HUES6 (cell line): ENCODE measurements around the gene PVRIG.
"Not testable (repeated sequence)": the region's sequence is repeated elsewhere in the genome, so short reads cannot be mapped to it uniquely, and the experiment has no call there.

ENCODE experiments used
- H3K27ac ChIP-seq: 2 replicates; pipeline ENCODE4 v1.7.0; 2013; ENCODE audit warnings: low read depth, mild to moderate bottlenecking, low read length, inconsistent platforms
- H3K27me3 ChIP-seq: 2 replicates; pipeline ENCODE4 v1.6.1; 2013; ENCODE audit warnings: low read length; ENCODE audit not compliant: control insufficient read depth, insufficient read depth
- H3K36me3 ChIP-seq: 2 replicates; pipeline ENCODE4 v1.6.1; 2013; ENCODE audit warnings: low read length; ENCODE audit not compliant: control insufficient read depth, insufficient read depth
- H3K4me1 ChIP-seq: 2 replicates; pipeline ENCODE4 v1.6.1; 2013; ENCODE audit warnings: low read length; ENCODE audit not compliant: control insufficient read depth, insufficient read depth
- H3K4me3 ChIP-seq: 2 replicates; pipeline ENCODE4 v1.5.1; 2013; ENCODE audit warnings: low read depth, low read length
- H3K9ac ChIP-seq: one replicate; pipeline ENCODE4 v1.6.1; 2013; ENCODE audit warnings: mild to moderate bottlenecking, low read length
- H3K9me3 ChIP-seq: 2 replicates; pipeline ENCODE4 v1.6.1; 2013; ENCODE audit warnings: low read depth, low read length; ENCODE audit not compliant: control insufficient read depth, insufficient read depth

Gene PVRIG

GRCh38 chr7:100243385-100243784 lies 23.6 kb downstream of the PVRIG start:
- H3K27me3 ChIP-seq, H3K27ac ChIP-seq, H3K9ac ChIP-seq, H3K9me3 ChIP-seq, H3K36me3 ChIP-seq, H3K4me3 ChIP-seq: not testable (repeated sequence)
- peaks cover 15% of the 10 kb centered on the region for H3K4me1 ChIP-seq

- peaks cover 19% of the 10 kb centered on the region for H3K4me1 ChIP-seq
- not testable (repeated sequence) for H3K36me3 ChIP-seq, H3K9me3 ChIP-seq, H3K27ac ChIP-seq, H3K9ac ChIP-seq, H3K4me3 ChIP-seq, H3K27me3 ChIP-seq
These were observed 25.3 kb downstream of the PVRIG start for GRCh38 chr7:100244988-100245605.

- not testable (repeated sequence) for H3K27me3 ChIP-seq, H3K4me3 ChIP-seq, H3K27ac ChIP-seq, H3K9ac ChIP-seq, H3K9me3 ChIP-seq, H3K36me3 ChIP-seq
- peaks cover 19% of the 10 kb centered on the region for H3K4me1 ChIP-seq
These were observed 26.5 kb downstream of the PVRIG start for GRCh38 chr7:100246121-100246864.

- Histone ChIP-seq H3K4me1 (peaks cover 19% of the 10 kb centered on the region), H3K27ac (peak overlapping the region; percentile 80; the same call in 1 of the 2 replicates)
- not testable (repeated sequence) for H3K4me3 ChIP-seq, H3K9me3 ChIP-seq, H3K27me3 ChIP-seq, H3K9ac ChIP-seq, H3K36me3 ChIP-seq
These were observed 27.1 kb downstream of the PVRIG start for GRCh38 chr7:100246865-100247137.

GRCh38 chr7:100247152-100247757 lies 27.5 kb downstream of the PVRIG start:
- Histone ChIP-seq H3K9me3 (no peaks in the 10 kb centered on the region), H3K27ac (peak overlapping the region; percentile 80), H3K9ac (peak overlapping the region; percentile 13), H3K27me3 (no peaks in the 10 kb centered on the region), H3K36me3 (no peaks in the 10 kb centered on the region), H3K4me3 (no peak overlapping the region), H3K4me1 (peaks cover 19% of the 10 kb centered on the region)

GRCh38 chr7:100248483-100248882 lies 28.7 kb downstream of the PVRIG start:
- Histone ChIP-seq H3K4me1 (peaks cover 19% of the 10 kb centered on the region), H3K27me3 (no peaks in the 10 kb centered on the region), H3K27ac (no peak overlapping the region), H3K9me3 (no peaks in the 10 kb centered on the region), H3K4me3 (no peak overlapping the region), H3K9ac (no peak overlapping the region), H3K36me3 (no peaks in the 10 kb centered on the region)

GRCh38 chr7:100257017-100257416 lies 37.3 kb downstream of the PVRIG start:
- Histone ChIP-seq H3K27ac (no peak overlapping the region), H3K4me3 (no peak overlapping the region)

GRCh38 chr7:100259984-100260383 lies 40.2 kb downstream of the PVRIG start:
- not testable (repeated sequence) for H3K9ac ChIP-seq, H3K27me3 ChIP-seq, H3K36me3 ChIP-seq, H3K9me3 ChIP-seq, H3K27ac ChIP-seq, H3K4me3 ChIP-seq, H3K4me1 ChIP-seq

More at GRCh38 chr7:100257017-100257416, 37.3 kb downstream of the PVRIG start:
- H3K36me3 ChIP-seq, result no peaks in the 10 kb centered on the region
- no peak overlapping the region for H3K9ac ChIP-seq
- H3K9me3 ChIP-seq, result no peaks in the 10 kb centered on the region
- no peaks in the 10 kb centered on the region for H3K27me3 ChIP-seq
- H3K4me1 ChIP-seq, result no peaks in the 10 kb centered on the region

GRCh38 chr7:100262896-100263295 lies 43.1 kb downstream of the PVRIG start:
- H3K4me3 ChIP-seq, H3K36me3 ChIP-seq, H3K9me3 ChIP-seq, H3K9ac ChIP-seq, H3K27me3 ChIP-seq, H3K27ac ChIP-seq: not testable (repeated sequence)
- peaks cover 15% of the 10 kb centered on the region; the same call in 1 of the 2 replicates for H3K4me1 ChIP-seq

- H3K27me3 ChIP-seq, result not testable (repeated sequence)
These were observed 44.5 kb downstream of the PVRIG start for GRCh38 chr7:100264223-100264622.

GRCh38 chr7:100264669-100265165 lies 45.0 kb downstream of the PVRIG start:
- H3K36me3 ChIP-seq, H3K9me3 ChIP-seq, H3K27ac ChIP-seq, H3K9ac ChIP-seq, H3K27me3 ChIP-seq, H3K4me3 ChIP-seq: not testable (repeated sequence)
- H3K4me1 ChIP-seq, result peaks cover 23% of the 10 kb centered on the region

More at GRCh38 chr7:100264223-100264622, 44.5 kb downstream of the PVRIG start:
- not testable (repeated sequence) for H3K9ac ChIP-seq, H3K27ac ChIP-seq, H3K4me3 ChIP-seq, H3K36me3 ChIP-seq, H3K9me3 ChIP-seq
- H3K4me1 ChIP-seq, result peaks cover 18% of the 10 kb centered on the region; the same call in 1 of the 2 replicates
